ENCODE results near the gene MAPK7.
A peak's percentile ranks its signal among the peaks of the same experiment; 100 is the strongest.

The MAPK7 gene

DNA sequence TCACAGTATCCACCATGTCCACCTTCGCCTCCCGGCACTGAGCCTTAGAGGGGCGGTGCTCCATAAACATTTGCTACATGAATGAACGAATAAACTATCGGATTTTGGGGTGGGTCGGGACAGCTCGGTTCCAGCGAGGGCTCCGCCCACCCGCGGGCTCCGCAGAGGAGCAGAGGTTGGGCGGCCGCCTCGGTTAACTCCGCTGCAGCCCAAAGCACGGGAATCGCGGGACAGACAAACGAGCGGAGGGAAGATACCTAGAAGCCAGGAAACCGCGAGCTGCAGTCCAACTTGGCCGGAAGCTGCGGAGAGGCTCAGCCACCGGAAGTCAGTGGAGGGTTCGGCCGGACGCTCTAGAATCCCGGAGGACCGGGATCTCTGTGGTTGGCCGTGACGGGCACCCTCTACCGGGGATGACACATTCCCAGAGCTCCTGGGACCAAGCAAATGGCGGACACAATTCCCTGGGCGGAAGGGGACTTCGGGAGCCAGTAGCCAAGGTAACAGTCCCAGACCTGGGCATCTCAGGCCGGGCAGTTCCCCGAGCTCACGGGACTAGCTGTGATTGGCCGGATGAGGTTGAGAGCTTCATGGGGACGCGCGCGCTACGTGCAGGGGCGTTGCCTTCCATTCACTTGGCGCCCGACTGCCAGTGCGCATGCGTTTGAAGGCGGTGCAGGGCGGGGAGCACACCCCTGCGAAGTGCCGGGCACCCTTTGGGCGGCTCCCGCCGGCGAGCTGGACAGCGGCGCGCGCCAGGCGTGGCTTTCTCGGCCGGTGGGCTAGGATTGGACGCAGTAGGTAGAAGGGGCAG is 489 bp upstream of the MAPK7 start (continued):
- TF ChIP-seq, protein P1, sequence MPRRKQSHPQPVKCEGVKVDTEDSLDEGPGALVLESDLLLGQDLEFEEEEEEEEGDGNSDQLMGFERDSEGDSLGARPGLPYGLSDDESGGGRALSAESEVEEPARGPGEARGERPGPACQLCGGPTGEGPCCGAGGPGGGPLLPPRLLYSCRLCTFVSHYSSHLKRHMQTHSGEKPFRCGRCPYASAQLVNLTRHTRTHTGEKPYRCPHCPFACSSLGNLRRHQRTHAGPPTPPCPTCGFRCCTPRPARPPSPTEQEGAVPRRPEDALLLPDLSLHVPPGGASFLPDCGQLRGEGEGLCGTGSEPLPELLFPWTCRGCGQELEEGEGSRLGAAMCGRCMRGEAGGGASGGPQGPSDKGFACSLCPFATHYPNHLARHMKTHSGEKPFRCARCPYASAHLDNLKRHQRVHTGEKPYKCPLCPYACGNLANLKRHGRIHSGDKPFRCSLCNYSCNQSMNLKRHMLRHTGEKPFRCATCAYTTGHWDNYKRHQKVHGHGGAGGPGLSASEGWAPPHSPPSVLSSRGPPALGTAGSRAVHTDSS (tag by site-specific recombination; IDR thresholded peaks at IDR 0.05), result no peak
- TF ChIP-seq, protein P2, sequence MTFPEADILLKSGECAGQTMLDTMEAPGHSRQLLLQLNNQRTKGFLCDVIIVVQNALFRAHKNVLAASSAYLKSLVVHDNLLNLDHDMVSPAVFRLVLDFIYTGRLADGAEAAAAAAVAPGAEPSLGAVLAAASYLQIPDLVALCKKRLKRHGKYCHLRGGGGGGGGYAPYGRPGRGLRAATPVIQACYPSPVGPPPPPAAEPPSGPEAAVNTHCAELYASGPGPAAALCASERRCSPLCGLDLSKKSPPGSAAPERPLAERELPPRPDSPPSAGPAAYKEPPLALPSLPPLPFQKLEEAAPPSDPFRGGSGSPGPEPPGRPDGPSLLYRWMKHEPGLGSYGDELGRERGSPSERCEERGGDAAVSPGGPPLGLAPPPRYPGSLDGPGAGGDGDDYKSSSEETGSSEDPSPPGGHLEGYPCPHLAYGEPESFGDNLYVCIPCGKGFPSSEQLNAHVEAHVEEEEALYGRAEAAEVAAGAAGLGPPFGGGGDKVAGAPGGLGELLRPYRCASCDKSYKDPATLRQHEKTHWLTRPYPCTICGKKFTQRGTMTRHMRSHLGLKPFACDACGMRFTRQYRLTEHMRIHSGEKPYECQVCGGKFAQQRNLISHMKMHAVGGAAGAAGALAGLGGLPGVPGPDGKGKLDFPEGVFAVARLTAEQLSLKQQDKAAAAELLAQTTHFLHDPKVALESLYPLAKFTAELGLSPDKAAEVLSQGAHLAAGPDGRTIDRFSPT (tag by site-specific recombination; IDR thresholded peaks at IDR 0.05), result peak; percentile 96
- TF ChIP-seq ZNF423 (tag by site-specific recombination; IDR thresholded peaks at IDR 0.05) (no peak), ZNF292 (tag by site-specific recombination; IDR thresholded peaks at IDR 0.05; ENCODE audit: borderline replicate concordance, low read depth) (no peak), ZSCAN16 (tag by site-specific recombination; IDR thresholded peaks at IDR 0.05) (peak; percentile 98), TRIM28 (IDR thresholded peaks at IDR 0.05; ENCODE audit: borderline replicate concordance, low read length) (peak; percentile 82), ZNF600 (tag by site-specific recombination; IDR thresholded peaks at IDR 0.05) (peak; percentile 71; the same call in 1 of the 2 replicates), ZNF530 (tag by site-specific recombination; IDR thresholded peaks at IDR 0.05; ENCODE audit: low read depth) (no peak), SP3 (tag by site-specific recombination; IDR thresholded peaks at IDR 0.05) (peak; percentile 93), ZIC2 (tag by site-specific recombination; IDR thresholded peaks at IDR 0.05) (peak; percentile 58; the same call in 1 of the 2 replicates)
- TF ChIP-seq, protein P3, sequence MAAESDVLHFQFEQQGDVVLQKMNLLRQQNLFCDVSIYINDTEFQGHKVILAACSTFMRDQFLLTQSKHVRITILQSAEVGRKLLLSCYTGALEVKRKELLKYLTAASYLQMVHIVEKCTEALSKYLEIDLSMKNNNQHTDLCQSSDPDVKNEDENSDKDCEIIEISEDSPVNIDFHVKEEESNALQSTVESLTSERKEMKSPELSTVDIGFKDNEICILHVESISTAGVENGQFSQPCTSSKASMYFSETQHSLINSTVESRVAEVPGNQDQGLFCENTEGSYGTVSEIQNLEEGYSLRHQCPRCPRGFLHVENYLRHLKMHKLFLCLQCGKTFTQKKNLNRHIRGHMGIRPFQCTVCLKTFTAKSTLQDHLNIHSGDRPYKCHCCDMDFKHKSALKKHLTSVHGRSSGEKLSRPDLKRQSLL (tag by site-specific recombination; IDR thresholded peaks at IDR 0.05), result peak; percentile 35; the same call in 1 of the 2 replicates
- TF ChIP-seq, protein P4, sequence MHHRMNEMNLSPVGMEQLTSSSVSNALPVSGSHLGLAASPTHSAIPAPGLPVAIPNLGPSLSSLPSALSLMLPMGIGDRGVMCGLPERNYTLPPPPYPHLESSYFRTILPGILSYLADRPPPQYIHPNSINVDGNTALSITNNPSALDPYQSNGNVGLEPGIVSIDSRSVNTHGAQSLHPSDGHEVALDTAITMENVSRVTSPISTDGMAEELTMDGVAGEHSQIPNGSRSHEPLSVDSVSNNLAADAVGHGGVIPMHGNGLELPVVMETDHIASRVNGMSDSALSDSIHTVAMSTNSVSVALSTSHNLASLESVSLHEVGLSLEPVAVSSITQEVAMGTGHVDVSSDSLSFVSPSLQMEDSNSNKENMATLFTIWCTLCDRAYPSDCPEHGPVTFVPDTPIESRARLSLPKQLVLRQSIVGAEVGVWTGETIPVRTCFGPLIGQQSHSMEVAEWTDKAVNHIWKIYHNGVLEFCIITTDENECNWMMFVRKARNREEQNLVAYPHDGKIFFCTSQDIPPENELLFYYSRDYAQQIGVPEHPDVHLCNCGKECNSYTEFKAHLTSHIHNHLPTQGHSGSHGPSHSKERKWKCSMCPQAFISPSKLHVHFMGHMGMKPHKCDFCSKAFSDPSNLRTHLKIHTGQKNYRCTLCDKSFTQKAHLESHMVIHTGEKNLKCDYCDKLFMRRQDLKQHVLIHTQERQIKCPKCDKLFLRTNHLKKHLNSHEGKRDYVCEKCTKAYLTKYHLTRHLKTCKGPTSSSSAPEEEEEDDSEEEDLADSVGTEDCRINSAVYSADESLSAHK (tag by site-specific recombination; IDR thresholded peaks at IDR 0.05), result no peak
- TF ChIP-seq, protein P5, sequence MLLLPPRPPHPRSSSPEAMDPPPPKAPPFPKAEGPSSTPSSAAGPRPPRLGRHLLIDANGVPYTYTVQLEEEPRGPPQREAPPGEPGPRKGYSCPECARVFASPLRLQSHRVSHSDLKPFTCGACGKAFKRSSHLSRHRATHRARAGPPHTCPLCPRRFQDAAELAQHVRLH (tag by site-specific recombination; IDR thresholded peaks at IDR 0.05), result peak; percentile 93; the same call in 1 of the 2 replicates
- TF ChIP-seq, protein P6, sequence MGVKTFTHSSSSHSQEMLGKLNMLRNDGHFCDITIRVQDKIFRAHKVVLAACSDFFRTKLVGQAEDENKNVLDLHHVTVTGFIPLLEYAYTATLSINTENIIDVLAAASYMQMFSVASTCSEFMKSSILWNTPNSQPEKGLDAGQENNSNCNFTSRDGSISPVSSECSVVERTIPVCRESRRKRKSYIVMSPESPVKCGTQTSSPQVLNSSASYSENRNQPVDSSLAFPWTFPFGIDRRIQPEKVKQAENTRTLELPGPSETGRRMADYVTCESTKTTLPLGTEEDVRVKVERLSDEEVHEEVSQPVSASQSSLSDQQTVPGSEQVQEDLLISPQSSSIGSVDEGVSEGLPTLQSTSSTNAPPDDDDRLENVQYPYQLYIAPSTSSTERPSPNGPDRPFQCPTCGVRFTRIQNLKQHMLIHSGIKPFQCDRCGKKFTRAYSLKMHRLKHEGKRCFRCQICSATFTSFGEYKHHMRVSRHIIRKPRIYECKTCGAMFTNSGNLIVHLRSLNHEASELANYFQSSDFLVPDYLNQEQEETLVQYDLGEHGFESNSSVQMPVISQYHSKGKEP (tag by site-specific recombination; IDR thresholded peaks at IDR 0.05), result 0 out of 2 replicates have a peak, but pooled peaks have one; percentile 12
